Stimulated activated CD4-positive, alpha-beta T cell treated with anti-CD3 and anti-CD28 coated beads, Interleukin-1b, Interleukin-23, amount 100 ng/mL, for 4 hours (primary cell): ENCODE results near the gene VPS8.
"Not testable (repeated sequence)": the region's sequence is repeated elsewhere in the genome, so short reads cannot be mapped to it uniquely, and the experiment has no call there.

Experiments
- DNase-seq, 2 donors: peaks; one replicate each; pipeline ENCODE4 v3.0.0-alpha.2; 2020; ENCODE audit warnings: low read depth in 2 of 2

The VPS8 gene

GRCh38 chr3:184872200-184872599 lies 60.2 kb downstream of the VPS8 start:
- no peak for DNase-seq

- no peak for DNase-seq
Observed at GRCh38 chr3:184873141-184873540, 61.2 kb downstream of the VPS8 start.

- no peak for DNase-seq
Observed at GRCh38 chr3:184874709-184875644, 63.0 kb downstream of the VPS8 start.

- no peak for DNase-seq
Observed at GRCh38 chr3:184880276-184881019, 68.5 kb downstream of the VPS8 start.

- no peak for DNase-seq
Observed at GRCh38 chr3:184884359-184885017, 72.5 kb downstream of the VPS8 start.

GRCh38 chr3:184885112-184885511 lies 73.1 kb downstream of the VPS8 start:
- no peak for DNase-seq

GRCh38 chr3:184887574-184887973 lies 75.6 kb downstream of the VPS8 start:
- DNase-seq, result no peak

- no peak for DNase-seq
Observed at GRCh38 chr3:184889312-184889904, 77.4 kb downstream of the VPS8 start.

GRCh38 chr3:184894051-184894450 lies 82.1 kb downstream of the VPS8 start:
- no peak for DNase-seq

GRCh38 chr3:184895350-184895749 lies 83.4 kb downstream of the VPS8 start:
- DNase-seq, result no peak

GRCh38 chr3:184896336-184896735 lies 84.4 kb downstream of the VPS8 start:
- DNase-seq, result no peak

- DNase-seq, result no peak
Observed at GRCh38 chr3:184899953-184900595, 88.1 kb downstream of the VPS8 start.

GRCh38 chr3:184907031-184907430 lies 95.1 kb downstream of the VPS8 start:
- not testable (repeated sequence) for DNase-seq

- DNase-seq, result no peak
Observed at GRCh38 chr3:184907681-184908649, 96.0 kb downstream of the VPS8 start.

GRCh38 chr3:184908859-184909258 lies 96.9 kb downstream of the VPS8 start:
- DNase-seq, result no peak

- no peak for DNase-seq
Observed at GRCh38 chr3:184910664-184911063, 98.7 kb downstream of the VPS8 start.

GRCh38 chr3:184911570-184911969 lies 99.6 kb downstream of the VPS8 start:
- DNase-seq, result no peak

- DNase-seq, result no peak
Observed at GRCh38 chr3:184912163-184912562, 100.2 kb downstream of the VPS8 start.

GRCh38 chr3:184914628-184915027 lies 102.7 kb downstream of the VPS8 start:
- DNase-seq, result no peak

- no peak for DNase-seq
Observed at GRCh38 chr3:184918750-184919149, 106.8 kb downstream of the VPS8 start.
